Adrenal gland (tissue), 12 donors: Measurements from ENCODE around the gene ARHGDIA. TPM values are rescaled to one million over a fixed set of nuclear protein-coding genes. Genes with fewer than 3 reads are reported as not detected.
A peak's percentile ranks its signal among the peaks of the same experiment; 100 is the strongest.

Experiments used
- DNase-seq, 7 donors: peaks; one replicate each; pipeline ENCODE4 v3.0.0-alpha.2; 2019 to 2020
- H3K27ac ChIP-seq, 5 donors: fragments of 200-600 bp; sonication (generic) in 4 of 5; 1 replicate in 3 of 5; 2 replicates in 2 of 5; pipeline versions ENCODE4 v1.5.1 to v1.8.0; 2016 to 2020; ENCODE audit warnings: mild to moderate bottlenecking in 1 of 5
- H3K27me3 ChIP-seq: fragments of 200-600 bp; 2 replicates; pipeline ENCODE4 v1.8.0; 2021
- H3K36me3 ChIP-seq, 2 donors: fragments of 200-600 bp; replicated peaks in 1 of 2; 1 replicate in 1 of 2; 2 replicates in 1 of 2; pipeline versions ENCODE4 v1.5.1 to v1.8.0; 2018 to 2022
- H3K4me1 ChIP-seq, 2 donors: fragments of 200-600 bp; replicated peaks in 1 of 2; 1 replicate in 1 of 2; 2 replicates in 1 of 2; pipeline versions ENCODE4 v1.5.1 to v1.8.0; 2018 to 2021
- H3K4me3 ChIP-seq, 4 donors: fragments of 200-600 bp; sonication (generic) in 3 of 4; one replicate each; pipeline ENCODE4 v1.5.1; 2016 to 2018
- H3K9me3 ChIP-seq, 3 donors: fragments of 200-600 bp; sonication (generic) in 1 of 3; replicated peaks in 1 of 3; 1 replicate in 2 of 3; 2 replicates in 1 of 3; pipeline versions ENCODE4 v1.5.1 to v1.8.0; 2016 to 2021
- POLR2A ChIP-seq, 2 donors: fragments of 450-650 bp; IDR thresholded peaks; one replicate each; pipeline ENCODE4 v1.6.1; 2017; ENCODE audit warnings: antibody characterized with exemption in 2 of 2, mild to moderate bottlenecking in 2 of 2, moderate library complexity in 1 of 2
- WGBS, 4 donors: extraction: QIAGEN DNeasy Blood & Tissue Kit in 2 of 4; methylation state at CpG; one replicate each; pipeline versions ENCODE4 v1.1.5 to v1.1.7; 2013 to 2017; 5-methylcytosine and 5-hydroxymethylcytosine counted together
- intact Hi-C, 2 donors: fragments of 100-400 bp; cut with DNase I; formaldehyde crosslinking; loops; one replicate each; pipeline versions ENCODE4 v1.14.1 to v1.15.0; 2022 to 2023
- polyA plus RNA-seq, 3 donors: library from polyadenylated mRNA; stranded (reverse); fragments of 200-250 nt in 2 of 3; fragments of 350-450 nt in 1 of 3; fragmentation: Illumina TruSeq in 1 of 3; extraction: RNeasy Lipid Tissue Mini Kit (QIAGEN cat#74804) in 1 of 3; gene quantifications; one replicate each; pipeline ENCODE4 v1.2.3, GENCODE V29; 2013 to 2014
- total RNA-seq, 9 donors: library from RNA; depleted of rRNA in 4 of 9; stranded (reverse); fragments of >200 nt in 4 of 9; fragments of 120-200 nt in 1 of 9; fragmentation: NEBNext Ultra II Directional in 1 of 9; extraction: Animal tissue kit (Norgen Biotek cat#: 25700) in 1 of 9; gene quantifications; one replicate each; pipeline versions ENCODE4 v1.1.0 to v1.2.4, GENCODE V29; 2013 to 2023
- TF ChIP-seq, protein P1 (sequence below), 6 experiments: fragments of 450-650 bp in 4 of 6; fragments of 200-600 bp in 2 of 6; sonication (generic) in 1 of 6; IDR thresholded peaks; 1 replicate in 5 of 6; 2 replicates in 1 of 6; pipeline versions ENCODE4 v1.5.1 to v1.8.0; 2016 to 2021; ENCODE audit warnings: antibody characterized with exemption in 6 of 6, mild to moderate bottlenecking in 2 of 6, moderate library complexity in 1 of 6
- donor health status: healthy with polysubstance abuse.
- donor health status: Bipolar disorder and iron deficiency.
- donor health status: DM: yes; HTN: yes; CAD: no.
- donor health status: DM: no; HTN: no; CAD: no.
- donor health status: DM: no; HTN: no; CAD: no.
- donor health status: DM: yes; HTN: yes; CAD: no.

Gene ARHGDIA
- total and polyA plus RNA-seq, 12 donors = 123 to 491 (median 227) TPM

DNA sequence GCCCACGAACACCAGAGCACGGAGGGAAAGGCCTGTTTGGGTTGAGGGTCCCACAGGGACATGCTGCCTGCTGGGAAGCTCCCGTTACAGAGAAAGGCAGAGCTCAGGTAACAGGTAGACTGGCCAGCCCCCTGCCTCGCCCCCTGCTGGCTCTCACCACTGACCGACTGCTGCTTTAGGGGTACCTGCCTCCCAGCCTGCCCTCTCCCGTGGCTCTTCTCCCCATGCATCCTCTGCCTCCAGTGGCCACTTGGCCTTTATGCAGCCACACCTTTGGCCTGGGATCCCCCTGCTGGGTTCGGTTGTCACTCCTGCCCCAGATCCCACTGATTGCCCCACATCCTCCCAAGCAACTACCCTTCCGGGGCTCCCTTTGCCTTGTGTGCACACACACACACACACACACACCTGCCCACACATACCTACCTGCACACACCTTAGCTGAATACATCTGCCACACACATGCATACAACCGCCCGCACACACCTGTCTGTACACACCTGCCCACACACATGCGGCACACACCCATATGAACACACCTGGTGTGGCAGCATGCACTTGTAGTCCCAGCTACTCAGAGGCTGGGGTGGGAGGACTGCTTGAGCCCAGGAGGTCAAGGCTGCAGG, 45.2 kb downstream of the ARHGDIA start:
- no peak overlapping the region for H3K4me3 ChIP-seq
- intact Hi-C loops = no loop called here
- no peak overlapping the region for H3K27ac ChIP-seq
- TF ChIP-seq, protein P1, sequence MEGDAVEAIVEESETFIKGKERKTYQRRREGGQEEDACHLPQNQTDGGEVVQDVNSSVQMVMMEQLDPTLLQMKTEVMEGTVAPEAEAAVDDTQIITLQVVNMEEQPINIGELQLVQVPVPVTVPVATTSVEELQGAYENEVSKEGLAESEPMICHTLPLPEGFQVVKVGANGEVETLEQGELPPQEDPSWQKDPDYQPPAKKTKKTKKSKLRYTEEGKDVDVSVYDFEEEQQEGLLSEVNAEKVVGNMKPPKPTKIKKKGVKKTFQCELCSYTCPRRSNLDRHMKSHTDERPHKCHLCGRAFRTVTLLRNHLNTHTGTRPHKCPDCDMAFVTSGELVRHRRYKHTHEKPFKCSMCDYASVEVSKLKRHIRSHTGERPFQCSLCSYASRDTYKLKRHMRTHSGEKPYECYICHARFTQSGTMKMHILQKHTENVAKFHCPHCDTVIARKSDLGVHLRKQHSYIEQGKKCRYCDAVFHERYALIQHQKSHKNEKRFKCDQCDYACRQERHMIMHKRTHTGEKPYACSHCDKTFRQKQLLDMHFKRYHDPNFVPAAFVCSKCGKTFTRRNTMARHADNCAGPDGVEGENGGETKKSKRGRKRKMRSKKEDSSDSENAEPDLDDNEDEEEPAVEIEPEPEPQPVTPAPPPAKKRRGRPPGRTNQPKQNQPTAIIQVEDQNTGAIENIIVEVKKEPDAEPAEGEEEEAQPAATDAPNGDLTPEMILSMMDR (IDR thresholded peaks at IDR 0.05) = no peak
- no peak for TF ChIP-seq POLR2A (IDR thresholded peaks at IDR 0.05)
- no peak for DNase-seq
- peaks cover 14 to 20% of the 10 kb centered on the region in 2 donors for H3K4me1 ChIP-seq
- H3K27me3 ChIP-seq = no peaks in the 10 kb centered on the region
- H3K36me3 ChIP-seq = peaks cover 0 to 11% of the 10 kb centered on the region in 2 donors
- WGBS, 4 donors = 85 to 95% (median 89%) methylated on average over 8 to 11 of the region's 11 CpGs
- H3K9me3 ChIP-seq = no peaks in the 10 kb centered on the region

- no peak overlapping the region for H3K27ac ChIP-seq
- peaks cover 14 to 20% of the 10 kb centered on the region in 2 donors for H3K4me1 ChIP-seq
- TF ChIP-seq POLR2A (IDR thresholded peaks at IDR 0.05) = no peak
- TF ChIP-seq, protein P1 (IDR thresholded peaks at IDR 0.05) = no peak
- intact Hi-C loops = loop anchor here in 1 of 2 donors (5.0 kb wide), 1 partner anchor 33 kb away; no protein-coding TSS in a partner anchor
- H3K27me3 ChIP-seq = no peaks in the 10 kb centered on the region
- H3K36me3 ChIP-seq = peaks cover 0 to 11% of the 10 kb centered on the region in 2 donors
- no peak overlapping the region for H3K4me3 ChIP-seq
- no peak for DNase-seq
- H3K9me3 ChIP-seq = no peaks in the 10 kb centered on the region
- WGBS, 4 donors = 60 to 100% (median 87%) methylated on average over 2 to 11 of the region's 11 CpGs
These were observed 46.5 kb downstream of the ARHGDIA start for GRCh38 chr17:81824595-81824994.

DNA sequence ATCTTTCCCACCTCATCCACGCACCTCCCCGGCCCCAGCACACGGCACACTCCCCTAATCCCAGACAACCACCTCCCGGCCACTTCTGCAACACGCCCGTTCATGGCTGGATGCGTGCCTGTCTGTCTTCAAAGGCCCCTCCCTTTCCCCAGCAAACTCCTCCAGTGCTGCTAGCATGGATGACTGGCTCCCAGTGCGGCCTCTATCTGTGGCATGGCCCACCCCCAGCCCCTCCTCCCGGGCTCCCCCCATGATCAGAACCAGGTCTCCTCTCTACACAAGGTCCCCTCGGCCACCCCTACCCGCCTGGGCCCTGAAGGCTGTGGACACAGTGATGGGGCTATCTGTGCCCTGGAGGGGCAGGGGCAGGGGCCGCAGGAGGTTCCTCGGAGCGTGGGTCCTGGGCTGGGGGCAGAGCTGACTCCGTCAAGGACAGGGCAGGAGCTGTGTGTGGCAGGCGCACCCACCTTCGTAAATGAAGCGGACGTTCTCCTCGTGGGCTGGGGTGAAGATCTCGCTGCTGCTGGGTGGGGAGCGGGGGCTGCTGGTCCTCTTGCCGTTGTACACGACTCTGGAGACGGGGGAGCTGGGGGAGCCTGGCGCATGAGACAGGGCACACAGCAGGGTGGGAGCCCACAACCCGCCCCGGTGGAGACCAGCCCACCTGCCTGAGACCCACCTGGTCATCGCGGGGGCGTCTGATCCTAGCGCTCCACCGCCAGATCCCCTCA, 47.2 kb downstream of the ARHGDIA start:
- no peaks in the 10 kb centered on the region for H3K9me3 ChIP-seq
- no peak for TF ChIP-seq POLR2A (IDR thresholded peaks at IDR 0.05)
- TF ChIP-seq, protein P1 (IDR thresholded peaks at IDR 0.05) = no peak
- H3K4me3 ChIP-seq = no peak overlapping the region
- H3K27me3 ChIP-seq = no peaks in the 10 kb centered on the region
- no peak overlapping the region for H3K27ac ChIP-seq
- peaks cover 0 to 11% of the 10 kb centered on the region in 2 donors for H3K36me3 ChIP-seq
- H3K4me1 ChIP-seq = peaks cover 14 to 20% of the 10 kb centered on the region in 2 donors
- 93 to 95% (median 95%) methylated on average over 16 to 33 of the region's 33 CpGs for WGBS, 4 donors
- DNase-seq = no peak
- intact Hi-C loops = loop anchor here in 1 of 2 donors (5.0 kb wide), 1 partner anchor 33 kb away; no protein-coding TSS in a partner anchor

- peaks cover 0 to 11% of the 10 kb centered on the region in 2 donors for H3K36me3 ChIP-seq
- intact Hi-C loops = loop anchor here in 1 of 2 donors (5.0 kb wide), 1 partner anchor 34 kb away; no protein-coding TSS in a partner anchor
- no peak overlapping the region for H3K4me3 ChIP-seq
- TF ChIP-seq, protein P1 (IDR thresholded peaks at IDR 0.05) = no peak
- TF ChIP-seq POLR2A (IDR thresholded peaks at IDR 0.05) = no peak
- H3K4me1 ChIP-seq = peaks cover 14 to 15% of the 10 kb centered on the region in 2 donors
- no peaks in the 10 kb centered on the region for H3K27me3 ChIP-seq
- no peaks in the 10 kb centered on the region for H3K9me3 ChIP-seq
- DNase-seq = no peak
- peak overlapping the region in 3 of 5 donors; percentile 82 to 93 (median 92) for H3K27ac ChIP-seq
- 92 to 98% (median 94%) methylated on average over 13 to 30 of the region's 30 CpGs for WGBS, 4 donors
These were observed 47.9 kb downstream of the ARHGDIA start for GRCh38 chr17:81822996-81823819.
